Fibroblast of the aortic adventitia (primary cell): Measurements from ENCODE around the gene EIF2B5. TPM values are rescaled to one million over a fixed set of nuclear protein-coding genes. Genes with fewer than 3 reads are reported as not detected.
A peak's percentile ranks its signal among the peaks of the same experiment; 100 is the strongest.

Experiments
- DNase-seq: peaks from one replicate; pipeline ENCODE4 v3.0.0-alpha.2; 2010; ENCODE audit warnings: low read depth
- H3K4me3 ChIP-seq: 2 replicates; pipeline ENCODE4 v1.5.1; 2011; ENCODE audit warnings: low read depth, mild to moderate bottlenecking, control low read depth, low read length, moderate library complexity
- CTCF ChIP-seq: IDR thresholded peaks from 2 replicates; pipeline ENCODE4 v1.5.1; 2011; ENCODE audit warnings: mild to moderate bottlenecking, low read length, control low read depth, inconsistent platforms; ENCODE audit not compliant: insufficient read depth
- total RNA-seq: library from RNA; depleted of rRNA; stranded (reverse); fragments of >200 nt; gene quantifications from 2 replicates; pipeline ENCODE4 v1.2.3, GENCODE V29; 2012; ENCODE audit warnings: low replicate concordance

EIF2B5 gene
- total RNA-seq, 1 donor, result 28.1 TPM

- TF ChIP-seq CTCF, result peak; percentile 6
- peak; percentile 92 for DNase-seq
- H3K4me3 ChIP-seq, result peak overlapping the region; percentile 97
Observed at GRCh38 chr3:184176377-184177330, 41.5 kb downstream of the EIF2B5 start.

GRCh38 chr3:184177331-184177731 lies 42.2 kb downstream of the EIF2B5 start:
- peak; percentile 52 for DNase-seq
- peak overlapping the region; percentile 97 for H3K4me3 ChIP-seq
- no peak for TF ChIP-seq CTCF

- DNase-seq, result no peak
- H3K4me3 ChIP-seq, result peak overlapping the region; percentile 97
Observed at GRCh38 chr3:184177767-184178306, 42.7 kb downstream of the EIF2B5 start.

GRCh38 chr3:184178521-184179138 lies 43.5 kb downstream of the EIF2B5 start:
- no peak for TF ChIP-seq CTCF
- H3K4me3 ChIP-seq, result no peak overlapping the region
- no peak for DNase-seq

More at GRCh38 chr3:184177767-184178306, 42.7 kb downstream of the EIF2B5 start:
- TF ChIP-seq CTCF, result no peak

- peak; percentile 78 for DNase-seq
- TF ChIP-seq CTCF, result no peak
Observed at GRCh38 chr3:184180165-184180564, 45.0 kb downstream of the EIF2B5 start.

GRCh38 chr3:184181596-184181995 lies 46.4 kb downstream of the EIF2B5 start:
- no peak for TF ChIP-seq CTCF
- H3K4me3 ChIP-seq, result no peak overlapping the region
- DNase-seq, result no peak

More at GRCh38 chr3:184180165-184180564, 45.0 kb downstream of the EIF2B5 start:
- no peak overlapping the region for H3K4me3 ChIP-seq
